HG02642 (cell line): ENCODE results near the gene LRP3.

ENCODE experiments used
- ATAC-seq: cut with Tn5 transposase; IDR thresholded peaks from one replicate; pipeline ENCODE4 v1.9.1; 2021; ENCODE audit warnings: mild to moderate bottlenecking; ENCODE audit not compliant: unreplicated experiment, poor library complexity

LRP3 gene

DNA sequence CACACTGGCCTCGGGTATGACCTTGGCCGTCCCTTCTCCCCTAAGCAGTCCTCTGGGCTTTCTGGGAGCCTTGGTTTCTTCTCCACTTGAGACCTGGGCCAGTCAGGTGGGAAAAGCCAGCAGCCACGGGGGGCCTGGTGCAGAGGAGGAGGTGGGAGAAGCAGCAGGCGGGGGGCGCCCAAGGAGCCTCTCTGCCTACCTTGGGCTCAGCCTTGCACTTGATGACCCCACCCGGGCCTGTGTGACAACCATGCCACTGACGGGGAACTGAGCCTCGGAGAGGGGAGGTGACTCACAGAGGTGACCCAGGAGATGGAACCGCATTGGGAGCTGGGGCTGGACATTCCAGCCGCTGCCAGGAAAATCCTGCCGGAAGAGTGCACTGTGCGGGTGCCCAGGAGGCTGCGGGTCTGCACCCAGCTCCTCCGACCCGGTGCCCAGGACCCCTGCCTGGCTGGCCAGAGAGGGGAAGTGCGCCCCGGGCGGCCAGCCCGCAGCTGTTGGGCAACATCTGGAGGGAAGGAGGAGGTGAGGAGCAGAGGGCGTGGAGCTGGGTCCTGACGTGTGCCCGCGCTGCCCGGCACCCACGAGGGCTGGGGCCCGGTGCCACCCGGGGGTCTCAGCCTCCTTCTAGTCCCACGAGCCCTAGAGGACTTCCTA lies 55.0 kb downstream of the LRP3 start:
- no peak for ATAC-seq

DNA sequence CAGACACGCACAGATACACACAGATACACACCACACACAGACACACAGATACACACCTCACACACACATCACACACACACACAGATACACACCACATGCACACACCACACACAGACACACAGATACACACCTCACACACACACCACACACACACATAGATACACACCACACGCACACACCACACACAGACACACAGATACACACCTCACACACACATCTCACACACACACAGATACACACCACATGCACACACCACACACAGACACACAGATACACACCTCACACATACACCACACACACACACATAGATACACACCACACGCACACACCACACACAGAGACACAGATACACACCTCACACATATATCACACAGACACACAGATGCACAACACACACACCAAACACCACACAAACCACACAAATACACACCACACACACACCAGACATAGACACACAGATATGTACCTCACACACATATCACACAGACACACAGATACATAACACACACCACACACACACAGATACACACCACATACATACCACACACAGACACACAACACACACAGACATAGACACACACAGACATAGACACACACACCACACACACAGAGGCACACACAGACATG lies 55.7 kb downstream of the LRP3 start:
- ATAC-seq, result no peak

DNA sequence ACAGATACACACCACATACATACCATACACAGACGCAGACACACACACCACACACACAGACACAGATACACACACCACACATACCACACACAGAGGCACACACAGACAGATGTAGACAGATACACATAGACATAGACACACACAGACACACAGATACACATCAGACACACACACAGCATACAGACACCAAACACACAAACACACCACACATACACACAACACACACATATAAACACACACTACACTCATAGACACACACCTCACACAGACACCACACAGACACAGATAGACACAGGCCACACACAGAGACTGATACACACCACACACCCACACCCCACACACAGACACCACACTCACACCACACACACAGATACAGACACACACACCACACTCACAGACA lies 56.4 kb downstream of the LRP3 start:
- no peak for ATAC-seq

DNA sequence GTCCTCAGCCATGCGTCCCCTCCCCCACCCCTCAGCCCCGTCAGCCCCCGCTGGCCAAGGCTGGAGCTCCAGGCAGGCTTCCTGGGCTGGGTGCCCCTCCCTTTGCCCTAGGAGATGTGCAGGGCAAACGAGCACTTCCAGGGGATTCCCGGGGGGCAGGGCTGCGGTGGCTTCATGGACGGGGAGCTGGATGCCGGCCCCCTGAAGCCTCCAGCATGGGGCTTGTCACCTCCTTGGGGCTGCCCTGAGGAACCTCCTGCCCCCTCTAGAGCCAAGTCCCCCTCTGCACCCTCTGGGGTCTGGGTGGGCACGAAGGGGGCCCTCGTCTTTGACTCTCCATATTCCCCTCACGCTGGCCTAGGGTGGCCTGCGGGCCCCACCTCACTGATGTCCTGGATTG lies 56.9 kb downstream of the LRP3 start:
- ATAC-seq, result no peak

DNA sequence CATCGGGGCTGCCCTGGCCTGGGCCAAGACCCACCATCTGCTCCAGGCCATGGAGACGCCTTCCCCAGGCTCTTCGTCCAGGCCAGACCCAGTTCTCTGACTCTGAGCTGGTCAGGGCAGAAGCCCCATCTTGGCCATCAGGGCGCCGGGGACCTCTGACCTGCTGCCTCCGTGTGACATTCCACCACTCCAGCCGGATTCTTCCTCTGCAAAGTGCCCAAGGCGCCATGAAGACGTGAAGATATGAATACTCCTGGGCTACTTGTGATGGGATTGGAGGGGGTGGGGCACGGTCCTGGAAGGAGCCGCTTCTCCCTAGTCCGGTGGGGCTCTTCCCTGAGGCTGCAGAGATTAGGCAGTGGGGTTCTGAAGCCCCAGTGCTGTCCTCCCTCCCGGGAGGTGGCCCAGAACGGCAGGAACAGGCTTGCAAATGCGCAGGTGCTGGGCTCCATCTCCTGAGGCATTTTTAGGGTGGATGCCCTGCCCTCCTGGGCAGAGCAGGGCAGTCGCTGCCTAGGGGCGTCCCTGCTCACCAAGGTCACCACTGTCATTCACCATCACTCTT lies 57.5 kb downstream of the LRP3 start:
- no peak for ATAC-seq

DNA sequence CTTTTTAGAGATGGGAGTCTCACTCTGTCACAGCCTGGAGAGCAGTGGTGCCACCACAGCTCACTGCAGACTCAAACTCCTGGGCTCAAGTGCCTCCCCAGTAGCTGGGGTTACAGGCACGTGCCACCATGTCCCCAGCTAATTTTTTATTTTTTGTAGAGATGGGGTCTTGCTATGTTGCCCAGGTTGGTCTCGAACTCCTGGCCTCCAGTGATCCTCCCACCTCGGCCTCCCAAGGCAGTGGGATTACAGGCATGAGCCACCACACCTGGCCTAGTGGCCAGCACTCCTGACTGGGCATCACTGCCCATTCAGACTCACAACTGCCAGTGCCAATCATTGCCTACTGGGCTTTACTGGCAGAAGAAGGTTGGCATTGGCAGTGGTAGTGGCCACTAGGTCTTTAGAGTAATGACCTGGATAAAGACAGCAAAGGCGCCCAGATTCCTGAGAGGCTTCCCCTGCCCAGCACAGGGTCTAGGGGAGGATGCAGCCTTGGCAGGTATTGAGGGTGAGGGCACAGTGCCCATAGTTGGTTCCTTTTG lies 58.4 kb downstream of the LRP3 start:
- no peak for ATAC-seq

DNA sequence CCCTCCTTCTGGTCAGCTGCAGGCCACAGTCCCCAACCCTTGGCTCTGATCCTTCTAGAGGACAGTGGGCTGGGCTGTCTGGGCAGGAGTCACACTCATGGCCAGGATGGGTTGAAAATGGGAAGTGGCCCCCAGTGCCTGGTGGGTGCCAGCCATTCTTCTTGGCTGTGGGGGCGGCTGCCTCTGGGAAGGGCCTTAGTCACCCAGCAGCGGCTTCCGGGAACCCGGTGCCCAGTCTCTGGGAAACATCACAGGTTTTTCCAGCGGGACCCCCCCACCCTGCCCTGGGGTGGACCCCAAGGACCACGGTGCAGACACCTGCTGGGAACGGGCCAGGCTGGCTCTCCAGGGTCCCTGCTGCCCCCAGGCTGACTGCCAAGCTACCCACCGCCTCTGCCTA lies 58.8 kb downstream of the LRP3 start:
- ATAC-seq, result no peak

DNA sequence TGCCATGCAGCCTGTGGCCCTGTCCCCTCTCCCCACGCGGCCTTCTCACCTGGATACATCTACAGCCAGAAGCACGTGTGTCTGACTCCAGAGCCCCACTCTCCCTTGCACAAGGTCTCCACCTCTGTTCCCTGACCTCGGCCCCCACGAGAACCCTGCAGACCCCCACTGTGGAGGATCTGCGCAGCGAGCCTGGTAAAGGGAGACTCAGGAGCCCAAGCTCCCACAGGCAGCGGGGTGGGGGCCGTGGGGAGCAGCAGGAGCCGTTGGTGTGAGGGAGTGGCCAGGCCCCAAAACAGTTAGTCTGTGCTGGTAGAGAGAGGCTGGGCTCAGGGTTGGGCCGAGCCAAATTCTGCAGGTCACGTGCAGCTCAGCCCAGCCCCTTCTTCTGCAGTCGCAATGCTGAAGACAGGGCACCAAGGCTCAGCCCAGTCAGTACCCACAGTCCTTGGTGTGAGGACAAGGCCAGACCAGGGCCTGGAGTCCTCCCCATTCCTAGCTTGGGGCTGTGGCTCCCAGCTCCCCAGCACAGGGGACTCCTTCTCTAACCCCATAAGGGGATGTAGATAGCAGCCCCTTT lies 60.2 kb downstream of the LRP3 start:
- ATAC-seq, result no peak

DNA sequence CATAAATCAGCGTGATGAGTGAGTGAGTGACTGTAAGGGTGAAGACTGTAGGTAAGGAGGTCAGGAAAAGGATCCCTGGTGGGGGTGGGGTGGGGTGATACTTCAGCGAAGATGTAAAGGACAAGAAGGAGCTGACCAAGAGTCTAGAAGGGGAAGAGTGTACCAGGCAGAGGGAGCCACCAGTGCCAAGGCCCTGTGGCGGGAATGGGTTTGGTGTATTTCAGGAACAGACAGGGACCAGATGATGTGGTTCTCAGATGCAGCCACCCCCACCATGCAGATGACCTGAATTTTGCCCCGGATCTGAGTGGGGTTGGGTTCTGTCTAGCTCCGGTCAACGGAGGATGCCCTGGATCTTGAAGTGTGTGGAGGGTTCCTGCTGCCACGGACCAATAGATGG lies 61.7 kb downstream of the LRP3 start:
- no peak for ATAC-seq

DNA sequence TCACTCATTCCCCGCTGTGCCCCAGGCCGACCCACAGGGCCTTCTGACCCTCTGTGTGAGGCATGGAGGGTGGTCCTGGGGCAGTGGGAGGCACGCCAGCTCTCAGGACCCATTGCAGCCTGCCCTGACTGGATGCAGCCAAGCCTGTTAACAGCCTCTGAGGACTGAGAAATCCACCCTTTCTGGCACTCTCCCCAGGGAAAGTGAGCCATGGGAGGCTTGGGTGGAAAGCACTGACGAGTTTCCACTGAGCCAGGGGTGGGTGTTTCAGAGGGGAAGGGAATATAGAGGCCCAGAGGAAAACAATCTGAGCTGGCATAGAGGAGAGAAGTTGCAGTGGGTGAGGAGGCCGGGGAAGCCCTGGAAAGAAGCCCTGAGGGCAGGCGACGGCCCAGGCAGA lies 62.1 kb downstream of the LRP3 start:
- no peak for ATAC-seq

DNA sequence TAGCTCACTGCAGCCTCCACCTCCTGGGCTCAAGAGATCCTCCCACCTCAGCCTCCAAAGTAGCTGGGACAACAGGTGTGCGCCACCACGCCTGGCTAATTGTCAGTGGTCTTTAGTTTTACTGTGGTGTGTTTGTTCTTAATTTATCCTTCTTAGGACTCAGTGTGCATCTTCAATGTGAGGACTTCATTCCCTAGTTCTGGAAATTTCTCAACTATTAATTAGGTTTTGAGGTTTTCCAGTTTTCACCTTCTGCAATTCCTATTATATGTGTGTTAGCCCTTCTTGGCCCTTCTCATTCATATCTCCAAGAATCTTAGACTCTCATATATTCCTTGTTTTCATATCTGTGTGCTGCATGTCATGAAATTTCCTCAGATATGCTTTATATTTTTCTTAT lies 63.7 kb downstream of the LRP3 start:
- ATAC-seq, result no peak
